ENCODE data around the gene DLG2. TPM values are rescaled to one million over a fixed set of nuclear protein-coding genes. Genes with fewer than 3 reads are reported as not detected.

Gene DLG2
- total and polyA plus RNA-seq, 2 of the 4 experiments (the other 2 are of a cell fraction): 0.31 to 0.36 TPM

DNA sequence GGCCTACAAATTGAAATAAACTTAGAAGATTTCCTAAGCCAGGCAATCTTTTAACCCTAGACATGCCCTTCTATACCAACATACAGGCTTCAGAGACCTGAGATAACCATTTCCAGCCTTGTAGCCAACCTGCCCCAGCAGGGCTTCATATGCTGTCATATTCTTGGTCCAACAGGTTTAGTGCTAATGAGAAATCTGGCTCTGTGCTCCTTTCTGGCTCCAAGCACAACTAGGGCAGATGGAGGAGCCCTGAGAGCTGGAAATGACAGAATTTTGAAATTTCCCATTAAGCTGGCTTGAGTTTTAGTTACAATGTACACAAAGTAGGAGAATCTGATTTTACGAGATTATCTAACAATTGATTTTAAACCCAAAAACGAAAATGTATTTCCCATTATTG lies 2018.0 kb downstream of the DLG2 start:
- no peaks in the 10 kb centered on the region for H3K4me1 ChIP-seq (ENCODE audit: control insufficient read depth, insufficient read depth, low read length)
- no peak overlapping the region for H2AFZ ChIP-seq (replicated peaks; ENCODE audit: low read length, poor library complexity)
- H3K9ac ChIP-seq (ENCODE audit: low read depth, low read length): no peak overlapping the region
- dilution Hi-C loops (cut with HindIII; ENCODE audit: low sequenced_read_pairs, unreplicated experiment) (no loop called here), intact Hi-C loops (cut with micrococcal nuclease) (no loop called here), in situ Hi-C loops (cut with MboI; ENCODE audit: low sequenced_read_pairs) (no loop called here)
- no peak overlapping the region for H3K23ac ChIP-seq (ENCODE audit: low read depth, low read length)
- H2BK20ac ChIP-seq (ENCODE audit: low read depth, low read length): no peak overlapping the region
- H2BK5ac ChIP-seq (ENCODE audit: low read depth, low read length, poor library complexity, severe bottlenecking): no peak overlapping the region
- ATAC-seq (ENCODE audit: low read depth) (no peak), DNase-seq (no peak)
- H3K9me3 ChIP-seq (ENCODE audit: control insufficient read depth, insufficient read depth, low read length): no peaks in the 10 kb centered on the region
- H2AK9ac ChIP-seq (replicated peaks; ENCODE audit: low read depth, low read length, poor library complexity): no peak overlapping the region
- H3K56ac ChIP-seq (ENCODE audit: extremely low read depth, insufficient read depth, low read length): no peak overlapping the region
- H3K14ac ChIP-seq (replicated peaks; ENCODE audit: low read depth, low read length): no peak overlapping the region
- no TSS peak for BruUV-seq (replicated peaks)
- no peaks in the 10 kb centered on the region for H3K9me1 ChIP-seq (ENCODE audit: insufficient read depth, low read length)
- H3K27me3 ChIP-seq (ENCODE audit: control insufficient read depth, insufficient read depth, low read length): no peaks in the 10 kb centered on the region
- H4K20me1 ChIP-seq (ENCODE audit: insufficient read depth, low read length): no peaks in the 10 kb centered on the region
- CTCF ChIA-PET: no interaction called here
- H3K27ac ChIP-seq (ENCODE audit: insufficient read depth, low read length): no peak overlapping the region
- H2BK120ac ChIP-seq (ENCODE audit: low read depth, low read length): no peak overlapping the region
- no peak overlapping the region for H3K4me2 ChIP-seq (ENCODE audit: low read depth, low read length)
- no peaks in the 10 kb centered on the region for H3K79me1 ChIP-seq (ENCODE audit: low read depth in 1 of 2, low read length in 2 of 2)
- no peak overlapping the region for H4K5ac ChIP-seq (ENCODE audit: low read depth, low read length)
- no peak overlapping the region for H3K4ac ChIP-seq (ENCODE audit: low read depth, low read length)
- no peak overlapping the region for H3K4me3 ChIP-seq (ENCODE audit: insufficient read depth, low read depth, low read length)
- POLR2A ChIA-PET (ENCODE audit: unreplicated experiment): no interaction called here
- no peak overlapping the region for H2AK5ac ChIP-seq (ENCODE audit: low read depth, low read length)
- no CpG with 5 or more reads among the region's 2 CpGs for WGBS, 2 experiments (ENCODE audit: extremely low coverage in 2 of 2, insufficient read length in 1 of 2)
- no peak overlapping the region for H3K18ac ChIP-seq (ENCODE audit: low read depth, low read length)
- no peak for TF ChIP-seq ELK1 (IDR thresholded peaks at IDR 0.05; ENCODE audit: borderline replicate concordance, low read depth, low read length)
- no peak for TF ChIP-seq CEBPB (IDR thresholded peaks at IDR 0.05; ENCODE audit: low read depth, low read length)
- TF ChIP-seq SMC3 (IDR thresholded peaks at IDR 0.05; ENCODE audit: low read depth, low read length): no peak
- TF ChIP-seq MAFK (IDR thresholded peaks at IDR 0.05; ENCODE audit: low read depth, low read length): no peak
- TF ChIP-seq MXI1 (IDR thresholded peaks at IDR 0.05; ENCODE audit: borderline replicate concordance, low read depth, low read length): no peak
- no peak for TF ChIP-seq NFE2L2 (IDR thresholded peaks at IDR 0.05; ENCODE audit: low read depth, low read length)
- H4K8ac ChIP-seq (ENCODE audit: low read depth in 2 of 2, low read length in 2 of 2): no peak overlapping the region
- no peak overlapping the region for H4K91ac ChIP-seq (ENCODE audit: insufficient read depth, low read depth, low read length)
- H3K36me3 ChIP-seq (ENCODE audit: control insufficient read depth, insufficient read depth, low read length): no peaks in the 10 kb centered on the region
- H2BK15ac ChIP-seq (ENCODE audit: low read depth, low read length): no peak overlapping the region

All from IMR-90 (cell line).